ENCODE results near the gene MXRA7.

Gene MXRA7

DNA sequence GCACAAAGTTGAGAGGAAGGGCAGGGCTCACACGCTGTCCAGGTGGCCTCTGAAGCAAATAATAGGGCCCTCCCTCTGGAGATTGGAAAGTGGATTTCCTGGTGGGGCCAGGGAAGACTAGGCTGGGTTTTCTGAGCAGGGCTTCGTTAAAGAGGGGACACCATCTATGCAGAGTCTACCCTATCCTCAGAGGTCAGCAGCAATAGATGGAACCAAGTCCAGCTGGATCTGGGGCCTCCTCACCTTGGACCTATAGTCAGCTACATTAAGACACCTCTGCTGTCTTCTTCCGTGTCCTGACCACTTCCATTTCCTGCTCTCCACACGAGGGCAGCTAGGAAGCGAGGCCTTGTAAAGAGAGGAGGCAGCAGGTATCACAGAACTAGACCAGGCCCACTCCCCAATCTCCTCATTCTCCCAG is 52.5 kb downstream of the MXRA7 start:
- Histone ChIP-seq H4K20me1 (ENCODE audit: insufficient read depth, low read length, poor library complexity, severe bottlenecking) (no peaks in the 10 kb centered on the region), H3K27me3 (ENCODE audit: insufficient read depth, low read length, poor library complexity, severe bottlenecking) (no peaks in the 10 kb centered on the region), H3K4me2 (ENCODE audit: low read depth, low read length, poor library complexity, severe bottlenecking) (no peak overlapping the region), H2AFZ (ENCODE audit: low read length) (peak overlapping the region; percentile 37; the same call in 1 of the 2 replicates), H3F3A (ENCODE audit: low read depth) (no peaks in the 10 kb centered on the region), H3K79me2 (ENCODE audit: insufficient read depth, low read length) (no peaks in the 10 kb centered on the region), H3K36me3 (ENCODE audit: insufficient read depth, low read length) (no peaks in the 10 kb centered on the region), H3K9me3 (ENCODE audit: insufficient read depth, low read depth, low read length) (no peaks in the 10 kb centered on the region), H3K9ac (ENCODE audit: low read depth, low read length, poor library complexity, severe bottlenecking) (no peak overlapping the region), H3K4me3 (ENCODE audit: low read length, poor library complexity, severe bottlenecking) (no peak overlapping the region), H3K4me1 (ENCODE audit: insufficient read depth, low read length, poor library complexity, severe bottlenecking) (peaks cover 16% of the 10 kb centered on the region), H3K9me2 (replicated peaks; ENCODE audit: low read depth, low read length) (no peaks in the 10 kb centered on the region)
- TF ChIP-seq EZH2phosphoT487 (IDR thresholded peaks at IDR 0.05; ENCODE audit: borderline replicate concordance): no peak
- TF ChIP-seq, protein P1, sequence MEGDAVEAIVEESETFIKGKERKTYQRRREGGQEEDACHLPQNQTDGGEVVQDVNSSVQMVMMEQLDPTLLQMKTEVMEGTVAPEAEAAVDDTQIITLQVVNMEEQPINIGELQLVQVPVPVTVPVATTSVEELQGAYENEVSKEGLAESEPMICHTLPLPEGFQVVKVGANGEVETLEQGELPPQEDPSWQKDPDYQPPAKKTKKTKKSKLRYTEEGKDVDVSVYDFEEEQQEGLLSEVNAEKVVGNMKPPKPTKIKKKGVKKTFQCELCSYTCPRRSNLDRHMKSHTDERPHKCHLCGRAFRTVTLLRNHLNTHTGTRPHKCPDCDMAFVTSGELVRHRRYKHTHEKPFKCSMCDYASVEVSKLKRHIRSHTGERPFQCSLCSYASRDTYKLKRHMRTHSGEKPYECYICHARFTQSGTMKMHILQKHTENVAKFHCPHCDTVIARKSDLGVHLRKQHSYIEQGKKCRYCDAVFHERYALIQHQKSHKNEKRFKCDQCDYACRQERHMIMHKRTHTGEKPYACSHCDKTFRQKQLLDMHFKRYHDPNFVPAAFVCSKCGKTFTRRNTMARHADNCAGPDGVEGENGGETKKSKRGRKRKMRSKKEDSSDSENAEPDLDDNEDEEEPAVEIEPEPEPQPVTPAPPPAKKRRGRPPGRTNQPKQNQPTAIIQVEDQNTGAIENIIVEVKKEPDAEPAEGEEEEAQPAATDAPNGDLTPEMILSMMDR (conservative IDR thresholded peaks at IDR 0.05; ENCODE audit: low read length): no peak

DNA sequence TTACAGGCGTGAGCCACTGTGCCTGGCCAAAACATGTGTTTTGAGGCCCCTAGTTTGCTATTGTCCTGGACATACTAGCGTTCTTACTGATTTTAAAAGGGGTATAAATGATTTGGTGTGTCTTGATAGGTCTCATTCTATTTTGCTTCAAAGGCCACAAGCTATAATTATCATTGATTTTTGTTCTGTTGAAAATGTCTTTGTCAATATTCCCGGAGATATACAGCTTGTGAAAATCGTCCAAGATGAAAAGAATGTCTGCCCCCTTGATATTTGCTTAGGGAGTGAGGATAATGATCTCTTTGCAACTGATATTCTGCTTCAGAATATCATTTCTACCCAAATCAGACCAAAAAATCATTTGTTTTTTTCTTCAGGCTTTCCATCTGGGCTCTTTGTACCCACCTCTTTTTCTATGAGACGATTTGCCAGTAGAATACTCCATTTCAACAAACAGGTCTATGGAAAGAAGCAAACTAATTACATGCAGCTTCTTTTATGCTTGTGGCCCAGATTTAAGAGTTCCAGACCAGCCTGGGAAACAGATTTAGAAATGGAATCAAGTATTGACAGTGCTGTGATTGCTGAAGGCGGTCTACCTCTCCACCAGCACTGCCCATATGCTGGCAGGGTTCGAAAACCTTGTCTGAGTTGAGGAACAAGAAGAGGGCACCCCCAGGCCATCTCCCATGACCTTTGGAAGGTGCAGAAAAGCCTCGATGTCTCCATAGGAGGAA is 53.1 kb downstream of the MXRA7 start:
- no peaks in the 10 kb centered on the region for H3K9me3 ChIP-seq (ENCODE audit: insufficient read depth, low read depth, low read length)
- no peaks in the 10 kb centered on the region for H3K79me2 ChIP-seq (ENCODE audit: insufficient read depth, low read length)
- TF ChIP-seq EZH2phosphoT487 (IDR thresholded peaks at IDR 0.05; ENCODE audit: borderline replicate concordance): no peak
- TF ChIP-seq, protein P1 (conservative IDR thresholded peaks at IDR 0.05; ENCODE audit: low read length): no peak
- no peaks in the 10 kb centered on the region for H4K20me1 ChIP-seq (ENCODE audit: insufficient read depth, low read length, poor library complexity, severe bottlenecking)
- no peaks in the 10 kb centered on the region for H3K9me2 ChIP-seq (replicated peaks; ENCODE audit: low read depth, low read length)
- H3K4me2 ChIP-seq (ENCODE audit: low read depth, low read length, poor library complexity, severe bottlenecking): no peak overlapping the region
- H3F3A ChIP-seq (ENCODE audit: low read depth): no peaks in the 10 kb centered on the region
- peak overlapping the region; percentile 37; the same call in 1 of the 2 replicates for H2AFZ ChIP-seq (ENCODE audit: low read length)
- peaks cover 16% of the 10 kb centered on the region for H3K4me1 ChIP-seq (ENCODE audit: insufficient read depth, low read length, poor library complexity, severe bottlenecking)
- H3K36me3 ChIP-seq (ENCODE audit: insufficient read depth, low read length): no peaks in the 10 kb centered on the region
- no peak overlapping the region for H3K9ac ChIP-seq (ENCODE audit: low read depth, low read length, poor library complexity, severe bottlenecking)
- H3K4me3 ChIP-seq (ENCODE audit: low read length, poor library complexity, severe bottlenecking): no peak overlapping the region
- H3K27me3 ChIP-seq (ENCODE audit: insufficient read depth, low read length, poor library complexity, severe bottlenecking): no peaks in the 10 kb centered on the region

DNA sequence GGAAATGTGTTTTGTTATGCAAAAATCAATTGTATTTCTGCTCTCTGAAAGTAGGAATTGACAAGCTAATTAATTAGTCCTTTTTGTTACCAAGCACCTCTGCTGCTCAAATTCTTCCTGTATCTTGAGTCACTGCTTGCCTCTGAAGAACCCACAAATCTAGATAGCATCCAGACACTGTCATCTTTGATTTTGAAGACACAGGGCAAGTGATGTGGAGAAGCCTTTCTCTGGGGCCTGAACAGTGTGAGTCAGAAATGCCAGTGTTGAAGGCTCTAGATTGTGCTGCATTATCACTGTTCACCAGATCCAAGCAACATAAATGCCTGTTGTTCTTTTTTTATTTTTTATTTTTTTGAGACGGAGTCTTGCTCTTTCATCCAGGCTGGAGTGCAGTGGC is 56.4 kb downstream of the MXRA7 start:
- no peaks in the 10 kb centered on the region for H3K9me2 ChIP-seq (replicated peaks; ENCODE audit: low read depth, low read length)
- H2AFZ ChIP-seq (ENCODE audit: low read length): no peak overlapping the region
- TF ChIP-seq, protein P1 (conservative IDR thresholded peaks at IDR 0.05; ENCODE audit: low read length): no peak
- no peak for TF ChIP-seq EZH2phosphoT487 (IDR thresholded peaks at IDR 0.05; ENCODE audit: borderline replicate concordance)
- no peaks in the 10 kb centered on the region for H3F3A ChIP-seq (ENCODE audit: low read depth)
- no peak overlapping the region for H3K4me2 ChIP-seq (ENCODE audit: low read depth, low read length, poor library complexity, severe bottlenecking)
- no peaks in the 10 kb centered on the region for H4K20me1 ChIP-seq (ENCODE audit: insufficient read depth, low read length, poor library complexity, severe bottlenecking)
- no peaks in the 10 kb centered on the region for H3K36me3 ChIP-seq (ENCODE audit: insufficient read depth, low read length)
- H3K4me3 ChIP-seq (ENCODE audit: low read length, poor library complexity, severe bottlenecking): no peak overlapping the region
- no peaks in the 10 kb centered on the region; the same call in 1 of the 2 replicates for H3K9me3 ChIP-seq (ENCODE audit: insufficient read depth, low read depth, low read length)
- no peaks in the 10 kb centered on the region for H3K79me2 ChIP-seq (ENCODE audit: insufficient read depth, low read length)
- H3K27me3 ChIP-seq (ENCODE audit: insufficient read depth, low read length, poor library complexity, severe bottlenecking): no peaks in the 10 kb centered on the region
- H3K9ac ChIP-seq (ENCODE audit: low read depth, low read length, poor library complexity, severe bottlenecking): no peak overlapping the region
- peaks cover 6% of the 10 kb centered on the region for H3K4me1 ChIP-seq (ENCODE audit: insufficient read depth, low read length, poor library complexity, severe bottlenecking)
